Body of pancreas (tissue), 4 donors: ENCODE measurements around the gene OXLD1.

ENCODE experiments used
- POLR2A ChIP-seq, 3 donors: fragments of 450-650 bp; IDR thresholded peaks; one replicate each; pipeline ENCODE4 v1.6.1; 2016; ENCODE audit warnings: antibody characterized with exemption in 3 of 3, mild to moderate bottlenecking in 2 of 3
- TF ChIP-seq, protein P1 (sequence below), 7 experiments: fragments of 450-650 bp in 4 of 7; fragments of 200-600 bp in 3 of 7; sonication (generic) in 3 of 7; IDR thresholded peaks; one replicate each; pipeline ENCODE4 v1.5.1; 2016 to 2019; ENCODE audit warnings: antibody characterized with exemption in 7 of 7

DNA sequence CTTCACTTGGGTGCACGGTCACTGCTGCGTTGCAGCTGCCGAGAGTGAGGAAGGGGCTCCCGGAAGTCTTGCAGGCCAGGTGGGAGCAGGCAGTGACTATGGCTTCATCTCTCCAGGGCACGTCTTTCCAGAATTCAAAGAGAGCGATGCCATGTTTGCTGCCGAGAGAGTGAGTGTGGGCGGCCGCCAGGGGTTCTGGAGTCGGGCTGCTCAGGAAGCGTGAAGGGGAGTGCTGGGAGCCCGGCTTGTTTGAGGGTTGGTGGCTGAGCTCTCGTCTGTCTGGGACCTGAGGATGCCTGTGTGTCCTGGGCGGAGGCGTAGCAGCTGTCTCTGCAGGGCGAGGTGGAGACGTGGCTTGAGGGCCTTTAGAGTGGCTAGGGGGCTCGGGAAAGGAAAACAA is 23.7 kb upstream of the OXLD1 start:
- TF ChIP-seq, protein P1, sequence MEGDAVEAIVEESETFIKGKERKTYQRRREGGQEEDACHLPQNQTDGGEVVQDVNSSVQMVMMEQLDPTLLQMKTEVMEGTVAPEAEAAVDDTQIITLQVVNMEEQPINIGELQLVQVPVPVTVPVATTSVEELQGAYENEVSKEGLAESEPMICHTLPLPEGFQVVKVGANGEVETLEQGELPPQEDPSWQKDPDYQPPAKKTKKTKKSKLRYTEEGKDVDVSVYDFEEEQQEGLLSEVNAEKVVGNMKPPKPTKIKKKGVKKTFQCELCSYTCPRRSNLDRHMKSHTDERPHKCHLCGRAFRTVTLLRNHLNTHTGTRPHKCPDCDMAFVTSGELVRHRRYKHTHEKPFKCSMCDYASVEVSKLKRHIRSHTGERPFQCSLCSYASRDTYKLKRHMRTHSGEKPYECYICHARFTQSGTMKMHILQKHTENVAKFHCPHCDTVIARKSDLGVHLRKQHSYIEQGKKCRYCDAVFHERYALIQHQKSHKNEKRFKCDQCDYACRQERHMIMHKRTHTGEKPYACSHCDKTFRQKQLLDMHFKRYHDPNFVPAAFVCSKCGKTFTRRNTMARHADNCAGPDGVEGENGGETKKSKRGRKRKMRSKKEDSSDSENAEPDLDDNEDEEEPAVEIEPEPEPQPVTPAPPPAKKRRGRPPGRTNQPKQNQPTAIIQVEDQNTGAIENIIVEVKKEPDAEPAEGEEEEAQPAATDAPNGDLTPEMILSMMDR (IDR thresholded peaks at IDR 0.05): no peak
- TF ChIP-seq POLR2A (IDR thresholded peaks at IDR 0.05): no peak
